Measurements from ENCODE around the gene GNA15. TPM values are rescaled to one million over a fixed set of nuclear protein-coding genes. Genes with fewer than 3 reads are reported as not detected.

The GNA15 gene
- total RNA-seq, 4 donors from 2014 or later, result 1.2 to 9.3 (median 5.7) TPM

DNA sequence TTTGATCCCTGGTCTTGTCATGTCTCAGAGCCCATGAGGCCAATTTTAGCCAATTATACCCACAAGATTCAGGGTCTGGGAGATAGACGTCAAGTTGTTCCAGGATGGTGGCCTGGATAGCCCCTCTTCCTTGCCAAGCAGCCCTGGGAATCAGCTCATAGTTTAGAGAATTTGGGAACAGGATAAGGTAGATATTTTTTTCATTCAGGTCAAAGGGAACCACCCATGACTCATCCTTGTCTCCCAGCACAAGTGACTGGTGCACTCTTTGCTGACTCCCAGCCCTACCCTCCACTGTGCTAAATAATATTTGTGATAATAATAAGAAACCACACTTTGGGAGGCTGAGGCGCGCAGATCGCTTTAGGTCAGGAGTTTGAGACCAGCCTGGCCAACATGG, 25.6 kb downstream of the GNA15 start:
- no peak for TF ChIP-seq POLR2A (IDR thresholded peaks at IDR 0.05)
- TF ChIP-seq POLR2AphosphoS5 (IDR thresholded peaks at IDR 0.05), result no peak
- TF ChIP-seq EP300 (IDR thresholded peaks at IDR 0.05), result no peak
- TF ChIP-seq, protein P1, sequence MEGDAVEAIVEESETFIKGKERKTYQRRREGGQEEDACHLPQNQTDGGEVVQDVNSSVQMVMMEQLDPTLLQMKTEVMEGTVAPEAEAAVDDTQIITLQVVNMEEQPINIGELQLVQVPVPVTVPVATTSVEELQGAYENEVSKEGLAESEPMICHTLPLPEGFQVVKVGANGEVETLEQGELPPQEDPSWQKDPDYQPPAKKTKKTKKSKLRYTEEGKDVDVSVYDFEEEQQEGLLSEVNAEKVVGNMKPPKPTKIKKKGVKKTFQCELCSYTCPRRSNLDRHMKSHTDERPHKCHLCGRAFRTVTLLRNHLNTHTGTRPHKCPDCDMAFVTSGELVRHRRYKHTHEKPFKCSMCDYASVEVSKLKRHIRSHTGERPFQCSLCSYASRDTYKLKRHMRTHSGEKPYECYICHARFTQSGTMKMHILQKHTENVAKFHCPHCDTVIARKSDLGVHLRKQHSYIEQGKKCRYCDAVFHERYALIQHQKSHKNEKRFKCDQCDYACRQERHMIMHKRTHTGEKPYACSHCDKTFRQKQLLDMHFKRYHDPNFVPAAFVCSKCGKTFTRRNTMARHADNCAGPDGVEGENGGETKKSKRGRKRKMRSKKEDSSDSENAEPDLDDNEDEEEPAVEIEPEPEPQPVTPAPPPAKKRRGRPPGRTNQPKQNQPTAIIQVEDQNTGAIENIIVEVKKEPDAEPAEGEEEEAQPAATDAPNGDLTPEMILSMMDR (IDR thresholded peaks at IDR 0.05), result no peak
- Histone ChIP-seq H3K27me3 (peaks cover 25% of the 10 kb centered on the region), H3K36me3 (no peaks in the 10 kb centered on the region), H3K9me3 (no peaks in the 10 kb centered on the region), H3K4me1 (peaks cover 0 to 9% (median 0%) of the 10 kb centered on the region in 3 donors), H3K27ac (no peak overlapping the region), H3K4me3 (no peak overlapping the region)
- WGBS, 2 donors (ENCODE audit: low coverage in 1 of 2), result 87 to 92% methylated on average over 3 to 4 of the region's 4 CpGs
- no peak for ATAC-seq

DNA sequence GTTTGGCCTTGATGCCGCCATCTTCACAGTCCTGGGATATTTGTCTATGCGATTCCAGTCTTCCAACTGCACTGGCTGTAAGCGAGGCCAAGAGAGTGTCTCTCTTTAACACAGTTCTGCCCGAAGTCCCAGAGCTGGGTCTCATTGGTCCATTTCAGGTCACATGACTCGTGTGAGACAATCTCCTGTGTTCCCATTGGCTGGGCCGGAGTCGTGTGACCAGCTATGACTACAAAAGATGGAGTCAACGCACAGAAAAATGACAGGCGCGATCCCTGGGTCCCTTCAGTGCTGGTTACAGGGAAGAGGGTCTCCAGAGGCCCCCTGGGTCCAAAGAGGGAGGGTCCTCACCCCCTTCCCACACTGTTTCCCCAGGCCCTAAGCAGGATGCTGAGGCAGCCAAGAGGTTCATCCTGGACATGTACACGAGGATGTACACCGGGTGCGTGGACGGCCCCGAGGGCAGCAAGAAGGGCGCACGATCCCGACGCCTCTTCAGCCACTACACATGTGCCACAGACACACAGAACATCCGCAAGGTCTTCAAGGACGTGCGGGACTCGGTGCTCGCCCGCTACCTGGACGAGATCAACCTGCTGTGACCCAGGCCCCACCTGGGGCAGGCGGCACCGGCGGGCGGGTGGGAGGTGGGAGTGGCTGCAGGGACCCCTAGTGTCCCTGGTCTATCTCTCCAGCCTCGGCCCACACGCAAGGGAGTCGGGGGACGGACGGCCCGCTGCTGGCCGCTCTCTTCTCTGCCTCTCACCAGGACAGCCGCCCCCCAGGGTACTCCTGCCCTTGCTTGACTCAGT, 26.8 kb downstream of the GNA15 start:
- no peaks in the 10 kb centered on the region for H3K36me3 ChIP-seq
- H3K9me3 ChIP-seq, result no peaks in the 10 kb centered on the region
- no peak for TF ChIP-seq EP300 (IDR thresholded peaks at IDR 0.05)
- peaks cover 0 to 9% (median 0%) of the 10 kb centered on the region in 3 donors for H3K4me1 ChIP-seq
- no peak overlapping the region for H3K4me3 ChIP-seq
- H3K27me3 ChIP-seq, result peaks cover 15% of the 10 kb centered on the region
- ATAC-seq, result no peak
- WGBS, 2 donors (ENCODE audit: low coverage in 1 of 2), result 47% methylated on average over 6 of the region's 38 CpGs; no CpG with 5 or more reads in 1 of the 2 donors
- no peak overlapping the region for H3K27ac ChIP-seq

- peaks cover 10% of the 10 kb centered on the region for H3K27me3 ChIP-seq
- no peaks in the 10 kb centered on the region for H3K36me3 ChIP-seq
- no peaks in the 10 kb centered on the region for H3K9me3 ChIP-seq
- TF ChIP-seq, protein P1 (IDR thresholded peaks at IDR 0.05), result peak in 3 of 4 experiments; percentile 78 to 96 (median 79)
- no peak for TF ChIP-seq POLR2A (IDR thresholded peaks at IDR 0.05)
- WGBS, 2 donors (ENCODE audit: low coverage in 1 of 2), result 3 to 4% methylated on average over 5 to 24 of the region's 27 CpGs
- ATAC-seq, result peak; percentile 66
- H3K27ac ChIP-seq, result no peak overlapping the region
- no peak overlapping the region for H3K4me3 ChIP-seq
- H3K4me1 ChIP-seq, result peaks cover 0 to 9% (median 0%) of the 10 kb centered on the region in 3 donors
These were observed 27.5 kb downstream of the GNA15 start for GRCh38 chr19:3163230-3163886.

GRCh38 chr19:3163943-3164342, 28.1 kb downstream of the GNA15 start:
- ATAC-seq, result no peak
- H3K4me3 ChIP-seq, result no peak overlapping the region
- WGBS, 2 donors (ENCODE audit: low coverage in 1 of 2), result 62 to 67% methylated on average over 4 to 6 of the region's 7 CpGs
- no peaks in the 10 kb centered on the region for H3K36me3 ChIP-seq
- TF ChIP-seq POLR2AphosphoS5 (IDR thresholded peaks at IDR 0.05), result no peak
- TF ChIP-seq, protein P1 (IDR thresholded peaks at IDR 0.05), result no peak
- TF ChIP-seq EP300 (IDR thresholded peaks at IDR 0.05), result no peak
- TF ChIP-seq POLR2A (IDR thresholded peaks at IDR 0.05), result no peak
- no peak overlapping the region for H3K27ac ChIP-seq
- H3K27me3 ChIP-seq, result peaks cover 5% of the 10 kb centered on the region
- no peaks in the 10 kb centered on the region for H3K9me3 ChIP-seq
- H3K4me1 ChIP-seq, result peaks cover 0 to 9% (median 0%) of the 10 kb centered on the region in 3 donors

DNA sequence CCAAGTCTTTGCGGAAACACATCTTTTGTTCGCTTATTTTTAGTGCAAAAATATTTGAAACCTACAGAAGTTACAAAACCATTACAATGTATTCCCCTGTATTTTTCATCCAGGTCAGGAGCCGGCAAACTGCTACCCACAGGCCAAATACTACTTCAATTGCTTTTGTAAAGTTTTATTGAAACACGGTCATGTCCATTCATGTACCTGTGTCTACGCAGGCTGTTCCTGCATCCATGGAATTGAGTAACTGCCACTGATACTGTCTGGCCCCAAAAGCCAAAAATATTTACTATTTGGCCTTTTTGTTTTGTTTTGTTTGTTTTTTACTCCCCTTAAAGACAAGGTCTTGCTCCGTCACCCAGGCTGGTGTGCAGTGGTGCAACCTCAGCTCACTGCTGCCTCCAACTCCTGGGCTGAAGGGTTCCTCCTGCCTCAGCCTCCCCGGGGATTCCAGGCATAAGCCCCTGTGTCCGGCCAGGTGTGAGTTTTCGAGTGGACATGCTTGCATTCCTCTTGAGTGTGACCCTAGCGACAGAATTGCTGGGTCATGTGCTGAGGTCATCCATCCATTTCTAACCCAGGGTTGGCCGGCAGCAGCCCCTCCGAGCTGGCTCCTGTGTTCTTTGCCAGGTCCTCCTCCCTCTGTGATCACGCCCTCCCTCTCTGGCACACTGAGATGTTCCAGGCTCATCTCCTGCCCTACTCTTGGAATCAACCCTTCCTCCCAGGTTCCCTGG, 31.9 kb downstream of the GNA15 start:
- ATAC-seq, result no peak
- H3K9me3 ChIP-seq, result no peaks in the 10 kb centered on the region
- H3K36me3 ChIP-seq, result no peaks in the 10 kb centered on the region
- TF ChIP-seq EP300 (IDR thresholded peaks at IDR 0.05) (no peak), POLR2AphosphoS5 (IDR thresholded peaks at IDR 0.05) (no peak), POLR2A (IDR thresholded peaks at IDR 0.05) (no peak)
- TF ChIP-seq, protein P1 (IDR thresholded peaks at IDR 0.05), result no peak
- H3K27ac ChIP-seq, result no peak overlapping the region
- H3K4me1 ChIP-seq, result peaks cover 0 to 9% (median 0%) of the 10 kb centered on the region in 3 donors
- H3K27me3 ChIP-seq, result peaks cover 26% of the 10 kb centered on the region
- 51 to 53% methylated on average over 10 to 13 of the region's 13 CpGs for WGBS, 2 donors (ENCODE audit: low coverage in 1 of 2)
- no peak overlapping the region for H3K4me3 ChIP-seq
